Stimulated activated naive CD4-positive, alpha-beta T cell treated with Interleukin-2 at 50 U/mL for 16 hours (primary cell): ENCODE data around the gene NBAS.

ENCODE experiments used
- DNase-seq: peaks from one replicate; lab custom pipeline; 2025; lab: John Stamatoyannopoulos, UW

NBAS gene

DNA sequence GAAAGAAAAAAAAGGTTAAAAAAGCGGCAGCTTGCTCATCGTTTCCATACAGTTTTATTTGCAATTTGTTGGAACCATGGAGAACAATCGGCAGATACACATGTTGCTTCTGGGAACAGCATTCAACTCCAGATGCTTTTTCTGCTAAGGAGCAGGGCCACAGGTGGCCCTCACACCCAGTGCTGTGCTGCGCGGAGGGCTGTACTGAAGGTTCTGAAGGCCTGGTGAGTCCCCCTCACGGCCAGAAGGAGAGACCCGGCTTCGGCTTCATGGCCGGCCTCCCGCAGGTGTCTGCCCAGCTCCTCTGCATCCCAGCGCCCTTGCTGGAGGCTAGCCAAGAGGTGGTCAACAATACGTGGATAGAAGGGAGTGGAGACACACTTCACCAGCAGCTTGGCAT, 394.3 kb downstream of the NBAS start:
- DNase-seq = no peak

DNA sequence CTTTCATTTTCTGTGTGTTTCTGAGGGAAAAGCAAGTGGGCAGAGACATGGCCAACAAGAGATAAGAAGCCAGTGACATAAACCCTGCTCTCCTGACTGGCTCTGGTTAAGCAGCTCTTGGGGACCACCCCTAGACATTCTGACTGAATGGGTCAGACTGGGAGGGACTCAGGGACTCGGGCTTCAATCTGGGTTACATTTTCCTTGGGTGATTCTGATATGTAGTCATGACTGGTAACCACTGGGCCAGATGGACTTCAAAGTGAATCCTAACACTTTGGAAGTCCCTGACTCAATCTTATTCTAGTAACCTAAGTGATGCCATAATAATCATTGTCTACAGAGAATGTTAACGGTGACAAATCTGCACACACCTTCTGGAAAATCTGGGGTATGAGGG, 397.8 kb downstream of the NBAS start:
- DNase-seq = no peak

DNA sequence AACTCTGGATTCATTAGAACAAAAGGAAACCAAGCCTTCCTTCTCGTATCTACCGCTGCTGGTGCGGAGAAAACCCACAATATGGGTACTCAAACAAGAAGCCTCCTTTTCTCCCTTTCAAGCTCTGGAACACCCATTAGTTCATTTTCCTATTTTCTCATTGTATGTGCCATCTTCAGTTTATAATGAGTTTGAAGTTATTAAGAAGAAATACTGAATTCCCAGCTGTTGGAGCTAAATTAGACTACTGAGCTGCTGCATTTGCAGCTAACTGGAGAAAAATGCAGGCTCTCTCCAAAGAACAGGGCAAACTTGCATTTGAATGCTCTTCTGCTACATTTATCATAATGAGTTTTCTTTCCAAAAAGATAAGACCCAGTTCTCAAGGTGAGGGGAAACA, 398.5 kb downstream of the NBAS start:
- DNase-seq = no peak

DNA sequence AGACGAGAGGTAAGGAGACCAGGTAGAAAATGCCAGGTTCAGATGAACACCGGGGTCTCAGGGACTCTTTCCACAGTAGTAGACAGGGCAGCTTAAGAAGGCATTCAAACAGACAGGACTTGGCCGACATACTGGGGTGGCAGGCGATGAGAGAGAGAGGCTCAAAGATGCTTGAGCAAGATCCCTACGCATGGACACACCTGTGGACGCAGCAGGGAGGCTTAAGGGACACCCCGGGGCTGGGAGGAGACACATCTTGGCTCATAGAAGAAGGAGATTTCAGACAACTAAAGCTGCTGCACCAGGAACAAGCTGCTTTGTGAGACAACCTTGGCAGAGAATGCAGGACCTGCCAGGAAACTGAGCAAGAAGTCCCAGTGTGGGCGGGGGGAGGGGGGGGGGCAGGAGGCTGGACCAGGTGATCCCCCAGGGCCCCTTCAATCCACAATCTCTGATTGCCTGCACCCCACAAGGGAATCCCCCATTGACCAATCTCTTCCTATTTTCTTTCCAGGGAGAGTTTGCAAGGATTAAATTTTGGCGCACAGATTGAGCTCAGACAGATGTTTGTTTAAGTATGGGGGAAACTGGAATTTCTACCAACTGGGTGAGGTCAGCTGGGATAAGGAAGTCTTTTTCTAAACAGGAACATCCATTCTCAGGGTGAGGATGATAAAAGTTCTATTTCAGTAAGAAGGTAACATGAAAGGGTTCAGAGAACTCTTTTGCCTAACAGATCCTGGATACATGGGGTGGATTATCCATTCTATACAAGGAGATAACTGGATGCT, 400.7 kb downstream of the NBAS start:
- no peak for DNase-seq

- DNase-seq = no peak
Measured at GRCh38 chr2:15159751-15160177, 401.4 kb downstream of the NBAS start.

DNA sequence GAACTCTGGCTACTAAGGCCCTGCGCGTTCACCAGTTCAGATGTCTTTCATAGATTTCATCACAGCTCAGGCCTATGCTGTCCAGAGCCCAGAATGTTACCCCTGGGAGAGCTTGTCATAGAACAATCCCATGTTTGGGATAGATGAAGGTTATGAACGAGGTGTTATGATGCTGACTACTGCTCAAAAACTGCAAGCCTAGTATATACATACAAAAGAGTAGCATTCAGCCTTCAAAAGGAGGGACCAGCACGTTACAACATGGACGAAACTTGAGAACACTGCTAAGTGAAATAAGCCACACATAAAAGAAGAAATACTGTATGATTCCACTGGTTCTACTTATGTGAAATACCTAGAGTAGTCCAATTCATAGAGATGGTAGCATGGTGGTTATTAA, 401.9 kb downstream of the NBAS start:
- no peak for DNase-seq

DNA sequence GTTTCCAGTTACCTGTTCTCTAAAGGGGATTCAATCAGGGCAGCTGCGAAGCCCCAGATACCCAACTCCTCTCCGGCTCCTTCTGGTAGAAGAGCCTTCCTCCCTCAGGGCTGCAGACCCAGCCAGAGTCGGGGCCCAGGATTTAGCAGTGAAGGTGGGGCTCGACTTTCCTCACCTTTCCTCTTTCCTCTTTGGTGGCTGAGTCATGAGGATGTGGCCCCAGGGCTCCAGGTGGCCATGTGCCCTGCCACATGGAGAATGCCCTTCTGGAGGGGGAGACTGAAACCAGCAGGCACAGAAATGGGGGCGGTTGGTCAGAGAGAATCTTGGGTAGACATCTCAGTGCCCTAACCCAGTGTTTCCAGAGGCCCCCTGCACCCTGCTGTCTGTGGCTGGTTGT, 402.6 kb downstream of the NBAS start:
- DNase-seq = no peak

DNA sequence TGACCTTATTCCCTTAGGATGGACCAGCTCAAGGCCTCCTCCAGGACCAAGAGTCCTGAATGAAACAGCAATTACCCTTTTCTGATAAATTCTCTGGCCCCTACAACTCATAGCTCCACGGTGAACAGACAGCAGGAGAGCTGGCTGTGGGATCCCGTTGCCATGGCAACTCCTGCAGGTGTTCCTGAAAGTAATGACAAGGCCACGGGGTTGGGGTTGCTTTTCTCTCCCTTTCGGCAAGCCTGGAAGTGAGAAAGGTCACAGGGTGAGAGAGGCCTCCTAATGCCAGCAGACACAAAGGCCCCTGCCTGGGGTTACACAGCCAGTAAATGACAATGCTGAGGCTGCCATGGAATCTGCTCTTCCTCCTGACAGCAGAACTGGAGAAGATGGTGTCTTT, 403.0 kb downstream of the NBAS start:
- DNase-seq = no peak

GRCh38 chr2:15155959-15156574, 405.1 kb downstream of the NBAS start:
- no peak for DNase-seq

- no peak for DNase-seq
Measured at GRCh38 chr2:15154297-15154696, 406.8 kb downstream of the NBAS start.

GRCh38 chr2:15152382-15152781, 408.8 kb downstream of the NBAS start:
- no peak for DNase-seq

- no peak for DNase-seq
Measured at GRCh38 chr2:15149063-15149462, 412.1 kb downstream of the NBAS start.

GRCh38 chr2:15147591-15147990, 413.5 kb downstream of the NBAS start:
- no peak for DNase-seq

GRCh38 chr2:15146960-15147359, 414.2 kb downstream of the NBAS start:
- DNase-seq = no peak

DNA sequence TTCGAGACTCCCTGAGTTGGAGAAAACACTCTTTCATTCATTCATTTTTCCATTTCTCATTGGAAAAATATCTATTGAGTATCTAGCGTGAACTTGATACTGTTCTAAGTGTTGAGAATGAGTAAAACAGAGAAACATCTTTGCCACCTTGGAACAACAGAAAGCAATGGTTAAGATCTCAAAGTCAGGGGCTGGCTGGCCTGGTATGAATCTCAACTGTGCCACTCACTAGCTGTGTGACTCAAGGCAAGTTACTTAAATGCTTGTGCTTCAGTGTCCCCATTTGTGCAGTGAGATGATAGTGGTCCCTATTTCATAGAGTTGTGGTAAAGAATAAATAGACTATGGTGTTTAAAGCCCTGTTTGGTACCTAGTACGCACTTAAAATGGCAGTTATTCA, 415.2 kb downstream of the NBAS start:
- no peak for DNase-seq

GRCh38 chr2:15145046-15145817, 415.9 kb downstream of the NBAS start:
- DNase-seq = no peak

DNA sequence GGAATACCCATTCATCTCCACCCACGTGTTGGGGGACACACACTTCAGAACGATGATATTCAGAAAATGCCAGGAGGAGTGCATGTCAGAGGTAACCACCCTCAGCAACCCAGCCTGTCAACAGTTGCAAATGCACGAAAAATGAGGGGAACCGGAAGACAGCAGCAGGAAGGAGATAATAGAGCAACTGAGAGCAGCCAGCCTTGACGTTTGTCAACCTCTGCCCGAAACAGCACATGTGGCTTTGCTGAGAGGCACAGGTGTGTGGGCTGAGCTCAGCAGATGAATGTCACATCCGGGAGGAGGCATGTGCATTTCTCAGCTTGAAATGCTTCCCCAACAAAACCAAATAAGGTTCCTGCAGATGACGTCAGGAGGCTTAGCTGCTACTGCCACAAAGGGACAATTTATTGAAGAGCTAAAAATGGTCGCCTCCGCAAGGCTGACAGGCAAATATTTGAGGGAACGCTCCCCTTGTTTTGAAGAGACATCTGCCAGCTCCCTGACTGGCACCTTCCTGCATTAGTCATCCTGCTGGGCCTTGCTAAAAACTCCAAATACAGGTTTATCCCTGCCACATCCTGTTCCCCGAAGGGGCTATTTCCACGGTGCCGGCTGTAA, 419.0 kb downstream of the NBAS start:
- DNase-seq = peak; percentile 80

DNA sequence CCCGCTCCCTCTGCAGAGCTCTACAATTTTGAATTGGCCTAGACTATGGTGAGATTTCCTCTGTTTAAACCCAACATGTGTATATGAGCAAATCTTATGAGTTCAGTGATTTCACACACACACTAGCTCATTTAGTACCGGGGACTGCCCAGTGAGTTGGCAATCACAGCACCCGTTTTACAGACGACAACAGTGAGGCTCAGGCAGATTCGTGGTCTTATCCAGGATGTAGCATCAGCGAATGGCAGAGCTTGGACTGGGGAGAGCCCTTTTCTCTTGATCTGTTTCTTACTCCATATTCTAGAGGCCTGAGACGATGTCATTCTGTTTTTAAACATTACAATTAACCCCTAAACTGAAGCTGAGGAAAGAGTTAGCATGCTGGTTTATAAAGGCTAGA, 419.9 kb downstream of the NBAS start:
- DNase-seq = no peak

DNA sequence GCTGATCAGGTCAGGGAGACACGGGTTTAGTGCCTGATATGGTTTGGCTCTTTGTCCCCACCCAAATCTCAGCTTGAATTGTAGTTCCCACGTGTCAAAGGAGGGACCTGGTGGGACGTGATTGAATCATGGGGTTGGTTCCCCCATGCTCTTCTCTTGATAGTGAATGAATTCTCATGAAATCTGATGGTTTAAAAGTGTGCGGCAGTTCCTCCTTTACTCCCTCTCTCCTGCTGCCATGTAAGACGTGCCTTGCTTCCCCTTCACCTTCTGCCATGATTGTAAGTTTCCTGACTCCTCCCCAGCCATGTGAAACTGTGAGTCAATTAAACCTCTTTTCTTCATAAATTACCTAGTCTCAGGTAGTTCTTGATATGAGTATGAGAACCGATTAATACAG, 424.5 kb downstream of the NBAS start:
- DNase-seq = no peak

DNA sequence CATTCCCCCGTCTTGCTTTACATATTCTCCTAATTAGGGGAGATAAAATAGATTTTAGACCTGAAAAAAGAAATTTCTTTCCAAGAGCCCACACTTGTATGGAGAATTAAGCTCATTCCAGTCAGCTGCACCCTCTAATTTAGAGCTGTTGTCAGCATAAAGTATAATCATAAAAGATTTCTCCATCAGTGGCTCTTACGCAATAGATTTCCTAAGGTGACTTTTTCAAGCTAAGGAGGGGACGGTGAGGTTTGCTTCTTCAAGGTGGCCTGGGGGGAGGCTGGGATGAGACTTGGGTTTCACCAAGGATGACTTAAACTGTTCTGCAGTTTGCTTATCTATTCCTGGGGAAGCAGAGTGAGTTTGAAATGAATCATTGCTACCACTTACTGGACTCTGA, 426.2 kb downstream of the NBAS start:
- no peak for DNase-seq

DNA sequence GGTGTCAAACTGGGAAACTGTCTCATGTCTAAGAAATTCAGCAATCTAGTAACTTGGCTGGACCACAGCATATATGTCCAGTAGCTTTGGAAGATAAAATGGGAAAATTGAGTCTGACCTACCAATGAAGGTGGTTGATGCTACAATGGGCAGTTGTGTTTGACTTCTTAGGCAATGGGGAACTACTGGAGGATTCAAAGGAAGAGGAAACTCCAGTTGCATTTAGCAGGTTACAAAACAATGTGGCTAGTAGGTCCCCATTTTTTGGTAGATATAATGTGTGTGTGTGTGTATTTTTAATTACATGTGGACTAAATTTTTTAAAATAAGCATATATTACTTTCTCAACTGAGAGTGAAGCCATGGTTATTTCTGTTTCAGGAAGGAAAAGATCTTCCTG, 427.7 kb downstream of the NBAS start:
- no peak for DNase-seq

DNA sequence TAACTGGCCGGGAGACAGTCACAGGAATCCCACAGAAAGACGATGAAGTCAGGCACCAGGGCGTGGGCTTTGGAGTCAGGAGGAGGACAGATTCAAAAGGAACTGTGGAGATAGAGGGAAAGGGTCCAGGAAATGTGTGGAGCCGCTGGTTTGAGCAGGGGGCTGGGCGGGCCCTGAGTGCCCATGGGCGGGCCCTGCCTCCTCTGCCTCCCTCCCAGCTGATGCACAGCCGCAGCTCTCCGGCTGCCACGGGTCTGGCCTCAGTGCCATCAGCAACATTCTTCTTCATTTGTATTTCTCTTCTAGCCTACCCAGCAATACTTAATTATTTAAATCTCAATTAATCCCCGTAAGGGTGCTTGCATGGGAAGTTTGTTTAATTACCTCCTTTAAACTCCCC, 432.3 kb downstream of the NBAS start:
- DNase-seq = no peak

DNA sequence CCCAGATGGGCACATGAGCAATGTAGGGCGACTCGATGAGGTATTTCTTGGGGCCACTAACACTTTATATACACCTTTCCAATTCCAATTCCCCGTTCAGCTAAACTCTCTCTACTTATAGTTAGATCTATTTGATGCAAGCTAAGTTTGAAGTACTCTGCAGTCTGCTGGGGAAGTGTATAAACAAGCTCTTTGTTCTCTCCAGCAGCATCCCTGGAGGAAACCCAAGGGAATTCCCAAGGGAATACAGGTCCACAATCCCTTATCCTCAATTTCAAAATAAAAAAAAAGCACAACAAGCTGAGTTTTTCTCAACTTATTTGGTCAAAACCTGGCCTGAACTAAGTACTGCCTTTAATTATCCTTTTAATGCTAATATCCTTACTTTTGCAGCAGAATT, 433.3 kb downstream of the NBAS start:
- DNase-seq = no peak
